GM12874 (cell line): ENCODE data around the gene SPTLC2.

Experiments used
- TF ChIP-seq, protein P1 (sequence below): IDR thresholded peaks from 2 replicates; pipeline ENCODE4 v1.5.1; 2011; ENCODE audit warnings: low read depth, mild to moderate bottlenecking, control low read depth, low read length, moderate library complexity; ENCODE audit not compliant: insufficient read depth

Gene SPTLC2

DNA sequence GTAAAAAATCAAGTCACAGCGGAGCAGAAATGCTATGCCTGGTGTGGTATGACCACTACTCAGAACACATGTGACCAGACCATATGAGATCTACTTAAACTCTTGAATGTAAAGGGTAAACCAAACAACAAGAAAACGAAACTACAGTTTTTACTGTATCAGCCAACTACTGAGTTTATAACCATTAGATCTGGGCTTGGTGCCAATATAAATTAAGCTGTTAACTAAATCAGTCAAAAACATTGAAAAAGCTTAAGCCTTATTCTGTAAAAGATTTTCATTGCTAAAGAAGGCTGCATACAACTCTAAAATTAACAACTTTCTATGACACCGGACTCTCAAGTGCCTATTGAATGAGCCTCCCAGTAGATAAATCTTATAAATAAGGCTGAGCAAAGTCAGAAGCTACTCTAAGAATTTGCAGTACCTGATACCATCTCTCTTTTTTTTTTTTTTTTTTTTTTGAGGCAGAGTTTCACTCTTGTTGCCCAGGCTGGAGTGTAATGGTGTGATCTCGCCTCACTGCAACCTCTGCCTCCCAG is 35.4 kb downstream of the SPTLC2 start:
- TF ChIP-seq, protein P1, sequence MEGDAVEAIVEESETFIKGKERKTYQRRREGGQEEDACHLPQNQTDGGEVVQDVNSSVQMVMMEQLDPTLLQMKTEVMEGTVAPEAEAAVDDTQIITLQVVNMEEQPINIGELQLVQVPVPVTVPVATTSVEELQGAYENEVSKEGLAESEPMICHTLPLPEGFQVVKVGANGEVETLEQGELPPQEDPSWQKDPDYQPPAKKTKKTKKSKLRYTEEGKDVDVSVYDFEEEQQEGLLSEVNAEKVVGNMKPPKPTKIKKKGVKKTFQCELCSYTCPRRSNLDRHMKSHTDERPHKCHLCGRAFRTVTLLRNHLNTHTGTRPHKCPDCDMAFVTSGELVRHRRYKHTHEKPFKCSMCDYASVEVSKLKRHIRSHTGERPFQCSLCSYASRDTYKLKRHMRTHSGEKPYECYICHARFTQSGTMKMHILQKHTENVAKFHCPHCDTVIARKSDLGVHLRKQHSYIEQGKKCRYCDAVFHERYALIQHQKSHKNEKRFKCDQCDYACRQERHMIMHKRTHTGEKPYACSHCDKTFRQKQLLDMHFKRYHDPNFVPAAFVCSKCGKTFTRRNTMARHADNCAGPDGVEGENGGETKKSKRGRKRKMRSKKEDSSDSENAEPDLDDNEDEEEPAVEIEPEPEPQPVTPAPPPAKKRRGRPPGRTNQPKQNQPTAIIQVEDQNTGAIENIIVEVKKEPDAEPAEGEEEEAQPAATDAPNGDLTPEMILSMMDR: no peak

DNA sequence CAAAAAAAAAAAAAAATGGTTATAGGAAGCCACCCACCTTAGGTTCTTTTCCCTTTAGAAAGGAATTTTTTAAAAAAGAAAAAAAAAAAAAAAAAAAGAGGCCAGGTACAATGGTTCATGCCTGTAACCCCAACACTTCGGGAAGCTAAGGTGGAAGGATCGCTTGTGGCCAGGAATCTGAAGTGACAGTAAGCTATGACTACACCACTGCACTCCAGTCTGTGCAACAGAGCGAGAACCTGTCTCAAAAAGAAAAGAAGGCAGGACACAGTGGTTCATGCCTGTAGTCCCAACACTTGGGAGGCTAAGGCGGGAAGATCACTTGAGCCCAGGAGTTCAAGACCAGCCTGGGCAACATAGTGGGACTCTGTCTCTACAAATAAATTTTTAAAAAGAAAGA is 36.0 kb downstream of the SPTLC2 start:
- TF ChIP-seq, protein P1: no peak

DNA sequence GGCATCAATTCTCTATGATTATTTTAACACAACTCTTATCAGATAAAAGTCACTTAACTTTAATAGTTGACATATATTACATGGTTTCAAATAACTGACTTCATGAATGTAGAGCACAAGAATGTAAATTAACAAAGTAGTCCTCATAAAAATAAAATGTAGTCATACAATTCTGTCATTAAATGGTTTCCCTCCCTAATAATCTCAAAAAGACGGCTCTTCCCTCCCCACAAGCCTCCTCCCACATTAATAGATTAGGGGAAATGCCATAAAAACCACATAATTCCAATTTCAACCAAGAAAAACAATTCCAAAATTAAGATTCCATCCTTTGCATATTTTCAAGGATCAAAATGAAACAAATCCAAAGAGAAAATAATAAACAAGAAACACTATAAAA is 36.7 kb downstream of the SPTLC2 start:
- TF ChIP-seq, protein P1: no peak

DNA sequence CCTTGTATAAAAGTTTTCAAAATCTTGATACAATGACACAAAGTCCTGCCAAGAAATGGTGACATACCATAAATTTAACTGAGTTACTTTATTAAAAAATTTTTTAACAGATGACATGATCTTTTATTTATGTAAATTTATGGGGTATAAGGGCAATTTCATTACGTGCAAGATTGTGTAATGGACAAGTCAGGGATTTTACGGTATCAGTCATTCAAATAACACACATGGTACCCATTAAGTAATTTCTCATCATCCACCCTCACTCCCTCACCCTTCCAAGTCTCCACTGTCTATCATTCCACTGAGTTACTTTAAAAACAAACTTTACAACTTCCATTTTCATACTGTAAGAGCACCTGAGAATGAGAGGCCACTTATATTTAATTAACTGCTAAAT is 37.4 kb downstream of the SPTLC2 start:
- TF ChIP-seq, protein P1: no peak

DNA sequence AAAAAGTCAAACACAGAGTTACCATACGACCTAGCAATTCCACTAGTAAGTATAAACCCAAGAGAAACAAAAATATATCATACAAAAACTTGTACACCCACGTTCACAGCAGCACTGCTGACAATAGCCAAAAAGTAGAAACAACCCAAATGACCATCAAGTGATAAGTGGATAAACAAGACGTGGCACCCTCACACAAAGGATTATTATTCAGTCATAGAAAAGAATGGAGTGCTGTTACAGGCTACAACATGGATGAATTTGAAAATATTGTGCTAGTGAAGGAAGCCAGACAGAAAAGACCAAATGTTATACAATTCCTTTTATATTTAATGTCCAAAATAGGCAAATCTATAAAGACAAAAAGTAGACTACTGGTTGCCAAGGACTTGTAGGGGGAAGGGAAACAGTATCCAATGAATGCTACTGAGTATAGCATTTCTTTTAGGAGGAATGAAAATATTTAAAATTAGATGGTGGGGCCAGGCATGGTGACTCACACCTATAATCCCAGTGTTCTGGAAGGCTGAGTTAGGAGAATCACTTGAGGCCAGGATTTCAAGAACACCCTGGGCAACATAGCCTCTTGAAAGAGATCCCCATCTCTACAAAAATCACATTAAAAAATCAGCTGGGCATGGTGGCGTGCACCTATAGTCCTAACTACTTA is 41.9 kb downstream of the SPTLC2 start:
- TF ChIP-seq, protein P1: no peak

DNA sequence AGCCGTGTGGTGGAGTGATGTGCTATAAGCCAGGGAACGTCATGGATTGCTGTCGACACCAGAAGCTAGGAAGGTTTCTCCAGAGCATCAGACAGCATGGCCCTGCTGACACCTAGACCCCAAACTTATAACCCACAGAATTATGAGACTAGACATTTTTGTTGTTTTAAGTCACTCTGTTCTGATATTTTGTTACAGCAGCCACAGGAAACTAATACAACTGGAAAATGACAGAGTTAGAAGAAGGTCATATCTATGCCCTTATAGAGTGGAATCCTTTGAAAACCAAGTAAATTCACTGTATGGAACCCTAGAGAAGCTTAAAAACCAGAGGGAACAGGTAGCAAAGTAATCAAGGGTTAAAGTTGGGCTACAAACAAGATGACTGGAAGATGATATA is 42.5 kb downstream of the SPTLC2 start:
- TF ChIP-seq, protein P1: no peak

DNA sequence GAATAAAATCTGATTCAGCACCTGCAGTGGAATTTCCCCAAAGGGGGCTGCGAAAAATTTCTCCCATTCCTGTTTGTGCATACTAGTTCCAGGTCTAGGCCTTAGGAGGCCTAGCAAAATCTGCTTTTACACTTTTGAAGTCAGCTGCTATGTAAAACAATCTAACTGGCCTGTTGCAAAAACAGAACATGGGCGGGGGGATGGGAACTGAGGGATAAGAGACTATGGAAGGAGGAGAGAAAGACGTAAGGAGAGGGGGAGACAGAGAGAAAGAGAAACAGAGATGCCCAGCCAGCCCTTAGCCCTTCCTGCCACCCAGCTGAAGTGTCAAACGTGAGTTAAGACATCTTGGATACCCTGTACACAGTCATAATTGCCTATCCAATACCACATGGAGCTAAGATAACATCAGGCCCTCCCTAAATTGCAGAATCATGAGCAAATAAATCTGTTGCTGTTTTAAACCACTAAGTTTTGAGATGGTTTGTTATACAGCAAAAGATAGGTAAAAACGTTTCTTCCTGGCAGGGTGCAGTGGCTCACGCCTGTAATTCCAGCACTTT is 45.6 kb downstream of the SPTLC2 start:
- TF ChIP-seq, protein P1: no peak
